GM12874 (cell line): ENCODE results near the gene FAM118B.

ENCODE experiments used
- CTCF ChIP-seq: IDR thresholded peaks from 2 replicates; pipeline ENCODE4 v1.5.1; 2011; ENCODE audit warnings: low read depth, mild to moderate bottlenecking, control low read depth, low read length, moderate library complexity; ENCODE audit not compliant: insufficient read depth

The FAM118B gene

GRCh38 chr11:126176853-126177470 is 34.6 kb upstream of the FAM118B start:
- no peak for TF ChIP-seq CTCF

GRCh38 chr11:126181939-126182730 is 29.4 kb upstream of the FAM118B start:
- TF ChIP-seq CTCF, result no peak

GRCh38 chr11:126182787-126183445 is 28.7 kb upstream of the FAM118B start:
- no peak for TF ChIP-seq CTCF

DNA sequence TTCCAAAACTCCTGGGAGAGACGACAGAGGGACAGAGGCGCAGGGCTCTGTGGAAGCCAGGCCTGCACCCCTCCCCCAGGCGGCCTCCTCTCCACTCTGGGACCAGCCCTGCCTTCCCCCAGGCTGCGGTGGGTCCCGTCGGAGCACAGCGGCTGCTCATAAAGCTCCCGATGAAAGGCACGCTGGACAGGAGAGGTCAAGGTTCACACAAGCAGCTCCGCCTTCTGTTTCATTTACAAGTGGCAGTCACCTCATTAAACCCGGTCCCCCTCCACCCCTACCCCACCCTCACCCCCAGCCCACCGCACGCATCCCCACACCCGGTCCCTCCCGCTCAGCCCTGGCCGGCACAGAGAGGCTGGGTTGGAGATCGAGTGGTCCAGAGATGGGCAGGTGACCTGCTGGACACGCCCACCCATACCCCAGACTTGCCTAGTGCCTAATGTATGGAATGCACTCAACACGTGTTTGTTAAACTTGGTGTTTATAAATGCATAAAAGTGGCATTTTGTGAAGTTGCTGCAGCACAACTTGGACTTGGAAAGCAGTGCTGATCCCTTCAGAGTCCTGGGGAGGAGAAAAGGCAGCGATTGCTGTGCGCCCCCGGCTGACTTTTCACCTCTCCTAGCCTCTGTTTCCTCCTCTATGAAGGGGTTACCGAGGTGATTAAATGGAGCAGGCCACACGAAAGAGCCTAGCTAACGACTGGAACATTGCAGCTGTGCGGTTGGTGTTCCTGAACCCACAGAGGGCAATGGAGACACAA is 26.1 kb upstream of the FAM118B start:
- no peak for TF ChIP-seq CTCF

DNA sequence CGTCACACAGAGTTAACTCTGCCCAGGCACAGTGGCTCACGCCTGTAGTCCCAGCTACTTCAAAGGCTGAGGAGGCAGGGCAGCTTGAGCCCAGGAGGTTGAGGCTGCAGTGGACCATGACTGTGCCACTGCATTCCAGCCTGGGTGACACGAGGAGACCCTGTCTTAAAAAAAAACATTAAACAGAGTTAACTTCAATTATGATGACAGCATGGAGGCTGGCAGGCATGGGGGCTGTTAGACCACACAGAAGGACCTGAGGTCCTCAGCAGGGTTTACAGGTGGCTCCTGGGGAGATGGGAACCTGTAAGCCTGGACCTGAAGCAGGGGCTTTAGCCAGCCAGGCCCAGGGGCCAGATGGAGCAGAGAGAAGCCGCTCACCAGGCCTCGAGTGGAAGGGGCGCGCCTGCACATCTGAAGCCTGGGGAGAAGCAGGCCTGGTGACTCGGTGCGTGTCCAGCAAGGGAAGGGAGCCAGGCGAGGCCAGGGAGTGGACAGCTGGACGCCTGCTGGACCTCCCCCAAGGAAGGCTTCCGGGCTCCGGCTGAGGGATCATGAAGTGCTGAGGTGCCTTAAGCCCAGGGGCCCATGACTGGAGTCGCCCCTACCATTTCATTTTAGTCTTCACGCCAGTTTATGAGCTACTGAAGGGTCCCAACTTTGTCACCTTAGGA is 25.4 kb upstream of the FAM118B start:
- no peak for TF ChIP-seq CTCF

GRCh38 chr11:126186708-126187529 is 24.7 kb upstream of the FAM118B start:
- TF ChIP-seq CTCF, result no peak
